Measurements from ENCODE around the gene PLOD1. TPM values are rescaled to one million over a fixed set of nuclear protein-coding genes. Genes with fewer than 3 reads are reported as not detected.

PLOD1 gene
- total and polyA plus RNA-seq, 2 experiments from 2014 or later: 22.4 to 62.9 TPM

DNA sequence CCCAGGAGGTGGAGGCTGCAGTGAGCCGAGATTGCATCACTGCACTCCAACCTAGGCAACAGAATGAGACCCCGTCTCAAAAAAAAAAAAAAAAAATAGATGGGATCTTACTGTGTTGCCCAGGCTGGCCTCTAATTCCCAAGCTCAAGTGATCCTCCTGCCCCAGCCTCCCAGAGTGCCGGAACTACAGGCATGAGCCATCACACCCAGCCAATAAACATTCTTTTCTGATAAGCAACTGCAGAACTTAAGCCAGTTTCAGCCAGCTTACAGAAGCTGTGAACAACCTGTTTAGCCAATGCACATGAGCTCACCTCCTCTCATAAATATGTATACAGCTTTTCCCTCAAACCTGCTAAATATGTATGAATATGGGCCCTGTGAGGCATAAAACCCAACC lies 81.7 kb downstream of the PLOD1 start:
- Mint-ChIP-seq H3K36me3 (ENCODE audit: low read depth) (peaks cover 21% of the 10 kb centered on the region), H3K4me1 (peaks cover 6% of the 10 kb centered on the region; the same call in 2 of the 3 replicates), H3K4me3 (no peak overlapping the region), H3K9me3 (no peaks in the 10 kb centered on the region), H3K27ac (no peak overlapping the region), H3K27me3 (ENCODE audit: insufficient read depth, low read depth, poor library complexity) (peaks cover 4% of the 10 kb centered on the region)
- H3F3A ChIP-seq (replicated peaks; ENCODE audit: low read depth): peaks cover 13% of the 10 kb centered on the region
- no peaks in the 10 kb centered on the region for H3K27me3 ChIP-seq (ENCODE audit: insufficient read depth)
- TF ChIP-seq EZH2 (IDR thresholded peaks at IDR 0.05; ENCODE audit: low read depth, unreplicated experiment) (no peak), CREB1 (CRISPR knock-in tag; IDR thresholded peaks at IDR 0.05; ENCODE audit: low read depth) (no peak)
- TF ChIP-seq, protein P1, sequence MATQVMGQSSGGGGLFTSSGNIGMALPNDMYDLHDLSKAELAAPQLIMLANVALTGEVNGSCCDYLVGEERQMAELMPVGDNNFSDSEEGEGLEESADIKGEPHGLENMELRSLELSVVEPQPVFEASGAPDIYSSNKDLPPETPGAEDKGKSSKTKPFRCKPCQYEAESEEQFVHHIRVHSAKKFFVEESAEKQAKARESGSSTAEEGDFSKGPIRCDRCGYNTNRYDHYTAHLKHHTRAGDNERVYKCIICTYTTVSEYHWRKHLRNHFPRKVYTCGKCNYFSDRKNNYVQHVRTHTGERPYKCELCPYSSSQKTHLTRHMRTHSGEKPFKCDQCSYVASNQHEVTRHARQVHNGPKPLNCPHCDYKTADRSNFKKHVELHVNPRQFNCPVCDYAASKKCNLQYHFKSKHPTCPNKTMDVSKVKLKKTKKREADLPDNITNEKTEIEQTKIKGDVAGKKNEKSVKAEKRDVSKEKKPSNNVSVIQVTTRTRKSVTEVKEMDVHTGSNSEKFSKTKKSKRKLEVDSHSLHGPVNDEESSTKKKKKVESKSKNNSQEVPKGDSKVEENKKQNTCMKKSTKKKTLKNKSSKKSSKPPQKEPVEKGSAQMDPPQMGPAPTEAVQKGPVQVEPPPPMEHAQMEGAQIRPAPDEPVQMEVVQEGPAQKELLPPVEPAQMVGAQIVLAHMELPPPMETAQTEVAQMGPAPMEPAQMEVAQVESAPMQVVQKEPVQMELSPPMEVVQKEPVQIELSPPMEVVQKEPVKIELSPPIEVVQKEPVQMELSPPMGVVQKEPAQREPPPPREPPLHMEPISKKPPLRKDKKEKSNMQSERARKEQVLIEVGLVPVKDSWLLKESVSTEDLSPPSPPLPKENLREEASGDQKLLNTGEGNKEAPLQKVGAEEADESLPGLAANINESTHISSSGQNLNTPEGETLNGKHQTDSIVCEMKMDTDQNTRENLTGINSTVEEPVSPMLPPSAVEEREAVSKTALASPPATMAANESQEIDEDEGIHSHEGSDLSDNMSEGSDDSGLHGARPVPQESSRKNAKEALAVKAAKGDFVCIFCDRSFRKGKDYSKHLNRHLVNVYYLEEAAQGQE (IDR thresholded peaks at IDR 0.05; ENCODE audit: unreplicated experiment): no peak
- TF ChIP-seq, protein P2, sequence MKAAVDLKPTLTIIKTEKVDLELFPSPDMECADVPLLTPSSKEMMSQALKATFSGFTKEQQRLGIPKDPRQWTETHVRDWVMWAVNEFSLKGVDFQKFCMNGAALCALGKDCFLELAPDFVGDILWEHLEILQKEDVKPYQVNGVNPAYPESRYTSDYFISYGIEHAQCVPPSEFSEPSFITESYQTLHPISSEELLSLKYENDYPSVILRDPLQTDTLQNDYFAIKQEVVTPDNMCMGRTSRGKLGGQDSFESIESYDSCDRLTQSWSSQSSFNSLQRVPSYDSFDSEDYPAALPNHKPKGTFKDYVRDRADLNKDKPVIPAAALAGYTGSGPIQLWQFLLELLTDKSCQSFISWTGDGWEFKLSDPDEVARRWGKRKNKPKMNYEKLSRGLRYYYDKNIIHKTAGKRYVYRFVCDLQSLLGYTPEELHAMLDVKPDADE (IDR thresholded peaks at IDR 0.05): no peak
- H3K9me2 ChIP-seq (ENCODE audit: insufficient read depth): no peaks in the 10 kb centered on the region
- ATAC-seq: no peak
- no peak overlapping the region for H3K4me3 ChIP-seq
- DNase-seq (ENCODE audit: low spot score): no peak
- H3K4me2 ChIP-seq: no peak overlapping the region
- peaks cover 14% of the 10 kb centered on the region for H3K79me2 ChIP-seq (replicated peaks; ENCODE audit: insufficient read depth)
- H2AFZ ChIP-seq: no peak overlapping the region
- H3K27ac ChIP-seq (ENCODE audit: low read depth): peak overlapping the region; percentile 59; the same call in 1 of the 2 replicates
- peaks cover 7% of the 10 kb centered on the region; the same call in 1 of the 2 replicates for H3K4me1 ChIP-seq (ENCODE audit: insufficient read depth)
- H4K20me1 ChIP-seq (replicated peaks; ENCODE audit: insufficient read depth): no peaks in the 10 kb centered on the region; the same call in 1 of the 2 replicates
- H3K36me3 ChIP-seq (ENCODE audit: insufficient read depth): no peaks in the 10 kb centered on the region; the same call in 1 of the 2 replicates

DNA sequence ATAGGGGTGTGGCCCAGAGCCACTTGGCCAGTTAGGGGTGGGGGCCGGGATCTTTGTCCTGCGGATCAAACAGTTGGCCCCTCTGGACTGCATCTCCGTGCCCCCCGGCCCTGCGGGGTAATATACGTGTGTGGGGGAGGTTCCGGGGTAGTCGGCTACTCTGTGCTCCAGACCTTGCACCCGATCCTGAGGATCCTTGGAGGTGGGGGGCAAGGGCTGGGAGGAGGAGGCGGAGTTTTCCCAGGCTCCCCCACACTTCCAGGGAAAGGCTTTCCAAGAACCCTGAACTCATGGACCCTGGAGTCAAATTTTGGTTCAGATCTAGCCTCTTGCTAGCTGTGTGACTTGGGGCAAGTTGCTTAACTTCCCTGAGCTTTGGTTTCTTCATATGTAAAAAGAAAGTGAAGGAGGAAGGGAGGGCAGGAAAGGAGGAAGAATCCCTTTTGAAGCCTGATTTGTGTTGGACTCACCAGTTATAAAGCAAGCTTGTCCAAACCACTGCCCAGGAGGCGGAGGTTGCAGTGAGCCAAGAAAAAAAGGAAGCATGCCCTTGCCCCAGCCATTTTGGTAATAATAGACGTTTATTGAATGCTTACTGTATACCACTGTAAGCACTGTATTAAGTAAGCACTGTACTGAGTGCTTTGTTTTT lies 85.5 kb downstream of the PLOD1 start:
- Mint-ChIP-seq H3K9me3 (no peaks in the 10 kb centered on the region), H3K4me1 (no peaks in the 10 kb centered on the region), H3K36me3 (ENCODE audit: low read depth) (peaks cover 28% of the 10 kb centered on the region), H3K27ac (peak overlapping the region; percentile 97), H3K4me3 (peak overlapping the region; percentile 86), H3K27me3 (ENCODE audit: insufficient read depth, low read depth, poor library complexity) (peaks cover 4% of the 10 kb centered on the region)
- DNase-seq (ENCODE audit: low spot score): peak; percentile 37
- H3K36me3 ChIP-seq (ENCODE audit: insufficient read depth): peaks cover 18% of the 10 kb centered on the region
- H3K4me3 ChIP-seq: peak overlapping the region; percentile 95
- H3K27me3 ChIP-seq (ENCODE audit: insufficient read depth): no peaks in the 10 kb centered on the region
- TF ChIP-seq, protein P1 (IDR thresholded peaks at IDR 0.05; ENCODE audit: unreplicated experiment): no peak
- H3F3A ChIP-seq (replicated peaks; ENCODE audit: low read depth): peaks cover 10% of the 10 kb centered on the region; the same call in 1 of the 2 replicates
- H3K79me2 ChIP-seq (replicated peaks; ENCODE audit: insufficient read depth): peaks cover 24% of the 10 kb centered on the region
- peak overlapping the region; percentile 80 for H3K27ac ChIP-seq (ENCODE audit: low read depth)
- ATAC-seq: no peak
- no peaks in the 10 kb centered on the region; the same call in 1 of the 2 replicates for H4K20me1 ChIP-seq (replicated peaks; ENCODE audit: insufficient read depth)
- no peaks in the 10 kb centered on the region for H3K9me2 ChIP-seq (ENCODE audit: insufficient read depth)
- H3K4me1 ChIP-seq (ENCODE audit: insufficient read depth): peaks cover 7% of the 10 kb centered on the region; the same call in 1 of the 2 replicates
- peak overlapping the region; percentile 78 for H2AFZ ChIP-seq
- H3K4me2 ChIP-seq: peak overlapping the region; percentile 92
